ENCODE measurements around the gene SKIC2.
"Not testable (repeated sequence)": the region's sequence is repeated elsewhere in the genome, so short reads cannot be mapped to it uniquely, and the experiment has no call there.

The SKIC2 gene

GRCh38 chr6:31969712-31970603 is 11.0 kb downstream of the SKIC2 start:
- DNase-seq: no peak

GRCh38 chr6:31970604-31971271 is 11.8 kb downstream of the SKIC2 start:
- DNase-seq: peak; percentile 34 to 63

GRCh38 chr6:31971279-31971992 is 12.5 kb downstream of the SKIC2 start:
- no peak for DNase-seq

GRCh38 chr6:31971993-31972708 is 13.2 kb downstream of the SKIC2 start, which contains the start of gene DXO:
TSS of gene DXO (minus strand) at chr6:31972138. CDS start at chr6:31971675, 463 bp downstream.
- peak; percentile 97 to 99 for DNase-seq

GRCh38 chr6:31972709-31973350 is 13.9 kb downstream of the SKIC2 start:
- DNase-seq: no peak

GRCh38 chr6:31976065-31976464 is 17.1 kb downstream of the SKIC2 start:
- not testable (repeated sequence) for DNase-seq

- no peak for DNase-seq
Observed at GRCh38 chr6:31977816-31978431, 18.9 kb downstream of the SKIC2 start.

- no peak for DNase-seq
Observed at GRCh38 chr6:31978831-31979230, 19.9 kb downstream of the SKIC2 start.

- no peak for DNase-seq
Observed at GRCh38 chr6:31979238-31979898, 20.4 kb downstream of the SKIC2 start.

GRCh38 chr6:31980195-31980876 is 21.4 kb downstream of the SKIC2 start:
- not testable (repeated sequence) for DNase-seq

- DNase-seq: not testable (repeated sequence)
Observed at GRCh38 chr6:31980998-31981397, 22.0 kb downstream of the SKIC2 start.

- DNase-seq: not testable (repeated sequence)
Observed at GRCh38 chr6:31981744-31982143, 22.8 kb downstream of the SKIC2 start, which contains the start of gene C4A. TSS of gene C4A (plus strand) at chr6:31982057. CDS start at chr6:31982108, 51 bp downstream.

- DNase-seq: not testable (repeated sequence)
Observed at GRCh38 chr6:31989363-31989762, 30.4 kb downstream of the SKIC2 start.

- not testable (repeated sequence) for DNase-seq
Observed at GRCh38 chr6:31994421-31994820, 35.4 kb downstream of the SKIC2 start.

- DNase-seq: not testable (repeated sequence)
Observed at GRCh38 chr6:31996385-31996784, 37.4 kb downstream of the SKIC2 start.

GRCh38 chr6:32002546-32003268 is 43.7 kb downstream of the SKIC2 start:
- not testable (repeated sequence) for DNase-seq

GRCh38 chr6:32003301-32003700 is 44.3 kb downstream of the SKIC2 start:
- not testable (repeated sequence) for DNase-seq

- DNase-seq: not testable (repeated sequence)
Observed at GRCh38 chr6:32004393-32004792, 45.4 kb downstream of the SKIC2 start.

GRCh38 chr6:32004864-32005537 is 46.0 kb downstream of the SKIC2 start:
- DNase-seq: not testable (repeated sequence)

Measured in SHP77 (cell line).